AG04450 (cell line): ENCODE data around the gene TMEM37. TPM values are rescaled to one million over a fixed set of nuclear protein-coding genes. Genes with fewer than 3 reads are reported as not detected.

Experiments used
- CTCF ChIA-PET: fragments of 300-600, 350-600 bp; formaldehyde crosslinking; extraction: SDS; loops from one replicate; lab custom pipeline; 2022; ENCODE audit warnings: antibody characterized with exemption, inconsistent platforms; lab: Charles Lee
- POLR2A ChIA-PET: fragments of 350-600 bp; formaldehyde crosslinking; extraction: SDS; loops from one replicate; lab custom pipeline; 2021; ENCODE audit warnings: antibody characterized with exemption, inconsistent platforms; lab: Yijun Ruan, JAX
- DNase-seq: peaks from one replicate; pipeline ENCODE4 v3.0.0-alpha.2; 2011; ENCODE audit warnings: low read depth, low spot score
- H3K27ac ChIP-seq: one replicate; pipeline ENCODE4 v1.5.1; 2012; ENCODE audit warnings: low read depth, low read length, control low read depth
- H3K27me3 ChIP-seq: one replicate; pipeline ENCODE4 v1.6.0; 2012; ENCODE audit warnings: low read length; ENCODE audit not compliant: control insufficient read depth, insufficient read depth
- H3K4me3 ChIP-seq: 2 replicates; pipeline ENCODE4 v1.5.1; 2011; ENCODE audit warnings: mild to moderate bottlenecking, low read depth, low read length, control low read depth
- H3K9me3 ChIP-seq: 2 replicates; pipeline ENCODE4 v1.5.1; 2012; ENCODE audit warnings: low read length; ENCODE audit not compliant: control insufficient read depth, insufficient read depth
- CTCF ChIP-seq: IDR thresholded peaks from 2 replicates; pipeline ENCODE4 v1.5.1; 2011; ENCODE audit warnings: low read depth, low read length, control low read depth, inconsistent platforms
- polyA plus RNA-seq: library from polyadenylated mRNA; depleted of rRNA; stranded (reverse); fragments of >200 nt; gene quantifications from 2 replicates; pipeline ENCODE4 v1.2.3, GENCODE V29; 2011

Gene TMEM37
- polyA plus RNA-seq, 1 experiment, result 0.98 TPM

GRCh38 chr2:119484834-119485233 is 53.2 kb downstream of the TMEM37 start:
- H3K27ac ChIP-seq, result no peak overlapping the region
- TF ChIP-seq CTCF, result no peak
- CTCF ChIA-PET, result interaction anchor here (5.7 kb wide), 1 partner anchor 8 kb away, joined by 32 read pairs; no protein-coding TSS in a partner anchor
- H3K4me3 ChIP-seq, result no peak overlapping the region
- peaks cover 17% of the 10 kb centered on the region for H3K27me3 ChIP-seq
- no peak for DNase-seq
- POLR2A ChIA-PET, result no interaction called here
- no peaks in the 10 kb centered on the region for H3K9me3 ChIP-seq

GRCh38 chr2:119485336-119486110 is 53.9 kb downstream of the TMEM37 start:
- CTCF ChIA-PET, result interaction anchor here (5.7 kb wide), 1 partner anchor 9 kb away, joined by 32 read pairs; no protein-coding TSS in a partner anchor
- no peak for TF ChIP-seq CTCF
- Histone ChIP-seq H3K27me3 (peaks cover 17% of the 10 kb centered on the region), H3K9me3 (no peaks in the 10 kb centered on the region), H3K4me3 (no peak overlapping the region), H3K27ac (no peak overlapping the region)
- POLR2A ChIA-PET, result no interaction called here
- no peak for DNase-seq

- POLR2A ChIA-PET, result no interaction called here
- no peak for TF ChIP-seq CTCF
- DNase-seq, result no peak
- Histone ChIP-seq H3K4me3 (no peak overlapping the region), H3K27ac (no peak overlapping the region), H3K27me3 (peaks cover 17% of the 10 kb centered on the region), H3K9me3 (no peaks in the 10 kb centered on the region)
- CTCF ChIA-PET, result interaction anchor here (5.7 kb wide), 1 partner anchor 10 kb away, joined by 32 read pairs; no protein-coding TSS in a partner anchor
Observed at GRCh38 chr2:119486196-119486827, 54.7 kb downstream of the TMEM37 start.

GRCh38 chr2:119486886-119487285 is 55.2 kb downstream of the TMEM37 start:
- H3K27ac ChIP-seq, result no peak overlapping the region
- no peaks in the 10 kb centered on the region for H3K9me3 ChIP-seq
- DNase-seq, result no peak
- peaks cover 17% of the 10 kb centered on the region for H3K27me3 ChIP-seq
- ChIA-PET CTCF (interaction anchor here (5.7 kb wide), 1 partner anchor 10 kb away, joined by 32 read pairs; no protein-coding TSS in a partner anchor), POLR2A (no interaction called here)
- H3K4me3 ChIP-seq, result no peak overlapping the region
- TF ChIP-seq CTCF, result no peak
